GM21528 (cell line): ENCODE results near the gene CRIP2.

Experiments used
- ATAC-seq: cut with Tn5 transposase; IDR thresholded peaks from one replicate; pipeline ENCODE4 v1.9.1; 2021; ENCODE audit warnings: mild to moderate bottlenecking, moderate library complexity; ENCODE audit not compliant: unreplicated experiment, low FRiP score

CRIP2 gene

DNA sequence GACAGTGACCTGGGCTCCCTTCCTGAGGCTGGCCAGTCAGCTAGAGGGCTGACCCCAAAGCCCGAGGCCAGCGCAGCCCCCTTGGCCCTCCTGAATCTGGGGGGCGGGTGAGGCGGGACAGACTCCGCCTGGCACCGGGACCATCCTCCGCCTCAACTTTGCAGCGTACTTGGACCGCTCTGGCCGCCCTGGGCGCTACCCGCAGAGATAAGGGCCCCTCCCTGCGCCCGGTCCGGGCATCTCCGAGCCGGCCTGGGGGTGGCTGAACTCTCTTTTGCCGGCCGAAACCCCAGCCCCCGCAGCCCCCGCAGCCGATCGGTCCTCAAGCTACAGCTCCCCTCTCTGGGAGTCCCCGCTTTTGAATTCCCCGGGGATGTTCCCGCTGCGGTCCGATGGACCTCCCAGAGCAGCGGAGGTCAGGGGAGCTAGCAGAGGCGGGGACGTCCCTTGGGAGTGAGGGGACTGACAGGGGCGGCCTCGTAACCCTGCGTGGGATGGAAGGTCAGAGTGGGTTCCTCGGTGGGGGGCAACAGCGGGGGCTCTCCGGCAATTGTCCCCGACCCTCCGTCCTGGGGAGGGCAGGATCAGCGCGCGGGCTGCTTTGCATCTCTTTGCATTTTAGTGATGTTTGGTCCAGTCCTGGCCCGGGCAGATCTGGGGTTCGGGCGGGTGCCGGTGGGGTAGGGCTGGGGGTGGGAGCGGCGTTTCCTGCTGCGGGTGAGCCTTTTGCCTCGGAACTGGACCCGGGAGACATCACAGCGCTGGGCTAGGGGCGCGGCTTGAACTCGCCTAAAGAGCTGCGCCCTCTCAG, 11.7 kb downstream of the CRIP2 start, which contains the start of gene CRIP1:
TSS of gene CRIP1 (plus strand) at position 724 of the 811 bp plus-strand sequence. CDS start 374 bp downstream, outside the sequence.
- ATAC-seq, result no peak

DNA sequence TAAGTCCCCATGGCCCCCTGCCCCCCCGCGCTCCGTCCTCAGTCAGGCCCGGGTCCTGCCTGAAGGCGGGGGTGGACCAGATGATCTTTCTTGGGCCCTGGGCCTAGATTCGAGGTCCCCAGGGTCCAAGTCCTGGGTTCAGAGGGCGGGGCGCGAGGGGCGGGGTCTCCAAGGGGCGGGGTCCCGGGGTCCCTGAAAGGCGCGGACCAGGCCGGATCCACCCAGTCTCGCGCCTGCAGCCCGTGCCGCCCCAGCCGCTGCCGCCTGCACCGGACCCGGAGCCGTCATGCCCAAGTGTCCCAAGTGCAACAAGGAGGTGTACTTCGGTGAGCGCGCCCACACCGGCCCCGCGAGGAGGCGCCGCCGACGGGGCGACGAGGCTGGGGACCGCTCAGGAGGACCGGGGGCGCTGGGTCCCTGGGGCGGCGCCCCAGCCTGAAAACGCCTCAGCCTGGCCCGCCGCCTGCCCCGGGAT, 12.4 kb downstream of the CRIP2 start:
- no peak for ATAC-seq

DNA sequence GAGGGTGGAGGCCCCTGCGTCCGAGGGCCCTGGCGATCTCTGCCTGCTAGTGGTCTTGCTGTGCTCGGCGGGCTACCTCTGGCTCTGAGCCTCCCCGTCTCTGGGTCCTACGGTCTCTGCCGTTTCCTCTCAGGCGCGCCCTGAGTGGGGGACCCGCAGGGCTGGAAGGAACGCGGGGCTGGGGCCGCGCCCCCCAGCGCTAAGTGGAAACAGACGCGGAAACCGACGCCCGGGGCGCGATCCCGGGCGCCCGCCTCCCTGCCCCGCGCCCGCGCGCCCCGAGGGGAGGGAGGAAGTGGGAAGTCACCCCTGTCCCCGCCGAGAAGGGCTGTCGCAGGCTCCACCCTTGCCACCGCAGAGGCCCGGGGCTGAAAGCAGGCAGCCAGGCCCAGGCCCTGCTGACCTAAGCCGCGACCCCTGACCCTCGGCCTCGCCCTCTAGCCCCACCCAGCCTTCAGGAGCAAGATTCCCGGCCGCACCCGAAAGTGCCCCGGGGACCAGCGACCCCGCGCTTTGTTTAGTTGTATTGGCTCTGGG, 12.9 kb downstream of the CRIP2 start:
- ATAC-seq, result no peak

DNA sequence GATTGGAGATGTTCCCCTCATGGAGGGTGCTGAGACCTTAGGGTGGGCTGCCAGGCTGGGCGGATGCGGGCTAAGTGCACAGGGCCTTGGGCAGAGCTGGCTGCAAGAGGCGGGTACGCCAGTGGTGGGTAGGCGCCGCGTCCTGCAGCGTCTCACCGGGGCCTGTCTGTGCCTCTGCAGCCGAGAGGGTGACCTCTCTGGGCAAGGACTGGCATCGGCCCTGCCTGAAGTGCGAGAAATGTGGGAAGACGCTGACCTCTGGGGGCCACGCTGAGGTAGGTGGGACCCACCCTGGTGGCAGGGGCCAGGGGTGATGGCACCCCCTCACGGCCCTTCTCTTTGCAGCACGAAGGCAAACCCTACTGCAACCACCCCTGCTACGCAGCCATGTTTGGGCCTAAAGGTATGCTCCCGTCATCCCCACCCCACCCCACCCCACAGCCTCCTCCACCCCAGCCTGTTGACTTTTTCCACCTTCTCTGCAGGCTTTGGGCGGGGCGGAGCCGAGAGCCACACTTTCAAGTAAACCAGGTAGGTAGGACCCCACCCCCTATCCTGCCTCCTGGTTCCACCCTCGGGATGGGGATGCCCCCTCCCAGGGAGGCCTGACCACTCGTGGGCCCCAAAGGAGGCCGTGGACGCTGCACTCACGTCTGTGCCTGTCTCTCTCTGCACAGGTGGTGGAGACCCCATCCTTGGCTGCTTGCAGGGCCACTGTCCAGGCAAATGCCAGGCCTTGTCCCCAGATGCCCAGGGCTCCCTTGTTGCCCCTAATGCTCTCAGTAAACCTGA, 13.6 kb downstream of the CRIP2 start:
- no peak for ATAC-seq

DNA sequence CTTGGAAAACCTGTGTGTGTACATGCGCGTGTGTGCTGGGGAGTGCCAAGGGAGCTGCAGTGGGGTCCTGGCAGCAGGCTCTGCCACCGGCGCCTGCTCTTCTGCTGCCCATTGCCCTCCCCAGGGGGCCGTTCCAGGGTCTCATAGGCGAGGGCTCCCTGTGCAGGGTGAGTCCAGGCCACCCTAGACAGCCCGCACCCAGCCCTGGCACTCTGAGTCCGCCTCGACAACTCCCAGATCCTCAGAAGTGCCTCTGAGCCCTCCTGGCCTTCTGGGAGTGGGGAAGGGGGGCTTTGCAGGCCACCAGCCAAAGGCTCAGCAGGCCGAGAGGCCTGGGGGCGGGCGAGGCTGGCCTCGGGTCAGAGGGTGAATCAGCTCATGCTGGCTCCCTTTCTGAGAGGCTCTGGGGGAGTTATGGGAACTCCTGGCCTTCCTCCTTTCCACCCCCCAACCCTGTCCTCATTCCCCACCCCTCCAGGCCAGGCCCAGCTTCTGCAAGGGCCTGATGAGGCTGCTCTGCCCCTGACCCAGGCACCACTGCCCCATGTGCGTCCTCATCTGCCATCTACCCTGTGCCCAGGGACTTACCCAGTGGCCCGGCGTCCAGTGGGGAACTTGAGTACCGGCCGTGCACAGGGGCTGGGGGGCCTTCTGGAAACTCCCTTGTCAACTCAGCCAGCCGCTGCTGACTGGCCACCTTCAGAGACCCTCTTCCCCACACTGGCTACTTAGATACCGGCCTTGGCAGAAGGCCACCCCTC, 14.3 kb downstream of the CRIP2 start:
- ATAC-seq, result no peak

DNA sequence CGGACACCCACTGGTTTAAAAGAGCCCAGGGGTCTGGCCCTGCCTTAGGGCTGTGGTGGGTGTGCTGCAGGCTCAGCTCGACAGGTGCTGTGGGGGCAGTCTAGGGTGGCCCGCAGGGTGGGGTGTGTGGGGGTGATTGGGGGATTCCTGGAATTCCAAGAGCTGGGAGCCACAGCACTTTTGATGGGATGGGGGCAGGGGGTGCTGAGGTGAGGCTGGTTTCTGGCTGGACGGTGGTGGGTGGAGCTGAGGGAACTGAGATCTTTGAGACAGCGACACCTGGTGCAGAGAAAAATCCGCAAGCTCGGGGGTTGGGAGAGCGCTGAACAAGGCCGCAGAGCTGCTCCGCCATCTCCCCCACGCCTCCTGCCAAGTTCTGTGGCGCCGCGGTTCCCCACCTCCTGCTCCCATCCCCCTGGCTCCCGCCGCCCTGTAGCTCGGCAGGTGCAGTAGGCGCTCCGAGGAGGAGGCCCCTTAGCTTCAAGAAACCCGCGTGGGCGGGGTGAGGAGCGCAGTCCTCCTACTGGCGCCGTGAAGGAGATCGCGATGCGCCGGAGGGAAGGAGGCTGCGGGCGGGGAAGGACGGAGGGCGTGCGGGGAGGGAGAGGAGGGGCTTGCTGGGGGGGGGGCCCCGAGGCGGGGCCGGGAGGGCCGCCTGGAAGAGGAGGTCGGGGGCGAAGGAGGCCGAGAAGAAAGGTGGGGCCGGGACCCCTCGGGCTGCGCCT, 15.1 kb downstream of the CRIP2 start:
- no peak for ATAC-seq

DNA sequence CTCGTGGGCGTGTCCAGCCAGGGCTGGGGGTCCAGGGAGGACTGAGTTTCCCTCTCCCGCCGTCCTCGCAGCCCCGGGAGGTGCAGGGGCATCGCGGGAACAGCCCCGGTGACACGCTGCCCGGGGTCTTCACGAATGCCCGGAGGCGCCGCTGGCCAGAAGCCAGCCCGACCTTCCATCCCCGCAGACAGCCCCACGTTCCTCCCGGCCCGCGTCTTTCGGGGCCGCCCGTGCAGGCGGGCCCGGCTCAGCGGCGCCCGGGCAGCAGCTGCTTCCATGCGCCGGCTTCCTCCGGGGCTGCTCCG, 15.6 kb downstream of the CRIP2 start:
- peak; percentile 1 for ATAC-seq

DNA sequence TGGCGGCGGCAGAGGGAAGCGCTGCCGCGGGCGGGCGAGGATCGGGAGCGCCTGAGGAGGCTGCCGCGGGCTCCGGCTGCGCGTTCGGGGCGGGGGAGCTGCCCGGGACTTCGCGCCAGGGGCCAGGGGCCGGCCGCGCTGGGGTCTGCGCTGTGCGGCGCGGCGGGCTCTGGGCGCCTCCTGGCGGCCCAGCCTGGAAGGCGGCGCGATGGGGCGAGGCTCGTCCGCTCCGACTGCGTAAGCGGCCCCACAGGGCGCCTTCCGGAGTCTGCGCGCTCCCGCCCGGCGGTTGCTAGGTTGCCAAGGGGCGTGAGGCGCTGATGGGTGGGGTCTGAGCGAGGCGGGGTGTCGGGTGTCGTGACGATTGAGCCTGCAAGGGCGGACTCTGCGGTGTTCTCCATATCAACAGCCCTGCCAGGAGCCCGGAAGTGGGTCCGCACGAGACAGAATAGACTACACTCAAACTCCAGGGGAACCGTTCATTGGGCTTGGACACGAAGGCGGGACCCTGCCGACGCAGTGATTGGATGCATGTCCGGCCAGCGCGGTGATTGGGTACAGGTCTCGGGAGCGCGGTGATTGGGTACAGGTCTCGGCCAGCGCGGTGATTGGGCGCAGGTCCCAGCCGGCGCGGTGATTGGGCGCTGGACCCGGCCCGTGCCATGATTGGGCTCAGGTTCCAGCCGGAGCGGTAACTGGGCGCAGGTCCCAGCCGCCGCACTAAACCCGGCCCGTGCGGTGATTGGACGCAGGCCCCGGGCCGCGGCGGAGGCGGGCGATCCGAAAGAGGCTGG, 16.1 kb downstream of the CRIP2 start, which contains the start of gene TEDC1:
TSS of gene TEDC1 (plus strand) at position 675 of the 794 bp plus-strand sequence. CDS start 130 bp downstream, outside the sequence.
- peak; percentile 75 for ATAC-seq

DNA sequence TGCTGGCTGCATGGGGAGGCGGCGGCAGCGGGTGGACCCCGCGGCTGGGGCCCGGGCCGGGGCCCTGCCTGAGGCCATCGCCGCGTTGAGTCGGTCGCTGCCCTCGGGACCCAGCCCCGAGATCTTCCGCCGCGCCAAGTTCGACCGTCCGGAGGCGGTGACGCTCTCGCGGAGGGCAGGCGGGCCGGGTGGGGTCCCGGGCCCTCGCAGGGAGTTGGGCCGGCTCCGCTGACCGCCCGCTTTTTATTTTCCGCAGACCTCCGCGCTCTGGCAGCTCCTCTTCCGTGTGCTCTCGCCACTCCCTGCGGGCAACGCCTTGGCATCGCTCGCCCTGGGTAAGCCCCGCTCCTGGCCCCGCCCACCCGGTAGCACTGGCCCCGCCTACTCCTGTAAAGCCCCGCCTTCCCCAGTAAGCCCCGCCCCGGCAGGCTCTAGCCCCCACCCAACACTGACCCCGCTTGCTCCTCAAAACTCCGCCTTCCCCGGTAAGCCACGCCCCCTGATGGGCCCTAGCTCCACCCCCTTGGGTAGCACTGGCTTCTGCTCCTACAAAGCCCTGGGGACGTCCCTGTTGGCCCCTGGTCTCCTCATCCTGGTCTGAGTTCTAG, 16.8 kb downstream of the CRIP2 start:
- ATAC-seq, result no peak

DNA sequence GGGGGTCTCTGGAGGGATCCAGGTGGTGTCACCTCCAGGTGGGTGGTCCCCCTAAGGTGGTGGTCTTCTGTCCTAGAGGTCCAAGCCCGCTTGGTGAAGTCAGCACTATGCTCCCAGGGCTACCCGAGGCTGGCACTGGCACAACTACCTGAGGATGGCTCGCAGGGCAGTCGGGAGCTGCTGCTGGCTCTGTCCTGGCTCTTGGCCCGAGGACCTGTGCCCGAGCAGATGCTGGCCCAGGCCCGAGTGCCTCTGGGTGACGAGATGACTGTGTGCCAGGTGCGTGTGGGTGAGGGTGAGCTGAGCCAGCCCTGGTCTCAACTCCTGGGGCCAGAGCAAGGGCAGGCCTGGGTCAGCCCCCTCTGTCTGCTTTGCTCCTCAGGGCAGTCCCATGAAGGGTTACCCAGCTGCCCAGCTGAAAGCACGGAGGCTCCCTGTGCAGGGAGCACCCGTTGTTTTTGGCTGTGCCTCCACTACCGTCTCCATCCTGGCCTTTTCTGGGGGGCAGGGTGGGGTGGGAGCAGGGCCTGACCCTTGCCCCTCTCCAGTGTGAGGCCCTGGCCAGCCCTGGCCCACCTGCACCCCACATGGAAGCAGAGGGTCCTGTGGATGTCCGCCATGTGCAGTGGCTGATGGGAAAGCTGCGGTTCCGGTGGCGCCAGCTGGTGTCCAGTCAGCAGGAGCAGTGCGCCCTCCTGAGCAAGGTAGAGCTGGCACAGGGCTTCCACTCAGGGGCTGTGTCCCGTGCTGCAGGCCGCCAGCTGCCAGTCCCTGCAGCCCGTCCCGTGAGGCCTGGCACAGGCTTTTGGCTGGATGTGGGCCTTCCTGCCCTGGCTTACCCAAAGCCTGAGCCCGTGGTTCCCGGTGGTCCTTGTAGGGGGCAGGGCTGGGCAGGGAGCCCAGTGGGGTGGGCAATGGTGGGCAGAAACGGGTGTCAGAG, 17.7 kb downstream of the CRIP2 start:
- no peak for ATAC-seq

DNA sequence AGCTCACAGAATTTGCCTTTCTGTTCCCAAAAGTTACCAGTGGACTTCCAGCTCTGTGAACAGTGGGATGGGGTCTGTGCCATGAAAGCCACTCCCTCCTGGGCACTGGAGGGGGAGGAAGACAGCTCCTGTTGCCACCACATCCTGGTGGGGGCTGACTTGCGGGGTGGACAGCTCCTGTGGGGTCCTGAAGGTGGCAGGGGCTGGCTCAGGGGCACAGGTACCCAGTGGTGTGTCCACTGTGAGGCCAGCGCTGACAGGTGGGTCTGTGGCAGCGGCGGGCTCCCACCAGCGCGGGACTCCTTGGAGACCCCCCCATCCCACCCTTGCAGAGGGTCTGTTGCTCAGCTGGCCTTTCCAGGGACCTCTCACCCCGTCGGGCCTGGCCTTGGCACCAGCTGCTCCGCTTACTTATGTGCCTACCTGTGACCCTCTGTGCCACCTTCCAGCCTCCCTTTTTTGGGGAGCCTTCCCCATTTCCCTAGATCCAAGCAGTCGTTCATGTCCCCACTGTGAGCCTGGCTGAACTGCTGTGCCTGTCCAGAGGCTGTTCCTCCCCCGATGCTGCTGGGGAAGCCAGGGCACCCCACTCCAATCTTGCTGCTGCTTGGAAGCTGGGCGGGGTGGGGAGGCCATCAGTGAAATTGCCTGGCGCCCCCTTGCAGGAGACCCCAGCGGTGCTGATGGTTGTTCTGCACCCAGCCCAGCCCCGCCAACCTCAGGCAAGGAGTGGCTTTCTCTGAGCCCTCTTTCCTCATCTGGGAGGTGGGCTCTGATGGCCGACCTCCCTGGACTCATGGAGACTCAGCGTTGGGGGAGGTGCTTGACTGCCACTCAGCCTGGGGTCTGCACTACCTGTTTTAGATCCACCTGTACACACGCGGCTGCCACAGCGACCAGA, 18.6 kb downstream of the CRIP2 start:
- no peak for ATAC-seq

DNA sequence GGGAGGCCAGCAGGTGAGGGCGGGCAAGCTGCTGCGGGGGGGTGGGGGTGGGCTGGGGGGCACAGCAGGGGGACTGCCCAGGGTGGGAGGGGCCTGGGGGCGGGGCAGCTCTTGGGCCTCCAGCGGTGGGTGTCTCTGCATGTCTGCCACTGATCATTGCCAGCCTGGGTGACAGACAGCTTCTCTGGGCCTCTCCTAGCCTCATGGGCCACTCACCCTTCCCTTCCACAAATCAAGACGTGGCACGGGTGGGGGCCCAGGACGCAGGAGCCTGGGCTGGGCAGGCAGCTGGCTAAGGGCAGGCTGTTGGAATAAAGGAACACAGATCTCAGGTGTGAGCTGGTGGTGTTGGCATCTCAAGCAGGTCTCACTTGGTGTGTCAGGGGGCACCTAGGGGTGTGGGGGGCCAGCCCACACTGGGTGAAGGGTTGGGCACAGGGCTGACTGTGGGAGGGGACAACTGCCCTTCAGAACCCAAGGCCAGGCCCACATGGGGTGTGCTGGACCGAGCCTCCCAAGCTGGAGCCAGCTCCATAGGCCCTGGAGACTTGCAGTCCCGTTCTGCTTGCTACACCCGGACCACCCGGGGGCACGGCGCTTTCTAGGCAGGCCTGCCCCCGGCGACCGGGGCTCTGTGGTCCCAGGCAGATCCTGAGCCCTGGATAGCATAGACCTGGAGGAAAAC, 19.4 kb downstream of the CRIP2 start:
- no peak for ATAC-seq

DNA sequence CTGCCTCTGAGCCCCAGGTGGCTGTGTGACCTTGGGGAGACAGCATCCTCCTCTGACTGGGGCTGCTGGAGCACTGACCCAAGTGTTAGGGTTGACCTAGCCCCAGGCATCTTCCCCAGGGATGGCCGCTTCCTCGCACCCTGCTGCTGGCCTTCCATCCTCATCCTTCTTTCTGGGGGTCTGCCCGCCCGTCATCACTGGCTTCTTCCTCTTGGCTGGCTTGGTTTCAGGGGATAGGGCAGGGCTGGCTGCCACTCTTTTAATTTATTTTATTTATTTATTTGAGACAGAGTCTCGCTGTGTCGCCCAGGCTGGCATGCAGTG, 19.9 kb downstream of the CRIP2 start:
- no peak for ATAC-seq

DNA sequence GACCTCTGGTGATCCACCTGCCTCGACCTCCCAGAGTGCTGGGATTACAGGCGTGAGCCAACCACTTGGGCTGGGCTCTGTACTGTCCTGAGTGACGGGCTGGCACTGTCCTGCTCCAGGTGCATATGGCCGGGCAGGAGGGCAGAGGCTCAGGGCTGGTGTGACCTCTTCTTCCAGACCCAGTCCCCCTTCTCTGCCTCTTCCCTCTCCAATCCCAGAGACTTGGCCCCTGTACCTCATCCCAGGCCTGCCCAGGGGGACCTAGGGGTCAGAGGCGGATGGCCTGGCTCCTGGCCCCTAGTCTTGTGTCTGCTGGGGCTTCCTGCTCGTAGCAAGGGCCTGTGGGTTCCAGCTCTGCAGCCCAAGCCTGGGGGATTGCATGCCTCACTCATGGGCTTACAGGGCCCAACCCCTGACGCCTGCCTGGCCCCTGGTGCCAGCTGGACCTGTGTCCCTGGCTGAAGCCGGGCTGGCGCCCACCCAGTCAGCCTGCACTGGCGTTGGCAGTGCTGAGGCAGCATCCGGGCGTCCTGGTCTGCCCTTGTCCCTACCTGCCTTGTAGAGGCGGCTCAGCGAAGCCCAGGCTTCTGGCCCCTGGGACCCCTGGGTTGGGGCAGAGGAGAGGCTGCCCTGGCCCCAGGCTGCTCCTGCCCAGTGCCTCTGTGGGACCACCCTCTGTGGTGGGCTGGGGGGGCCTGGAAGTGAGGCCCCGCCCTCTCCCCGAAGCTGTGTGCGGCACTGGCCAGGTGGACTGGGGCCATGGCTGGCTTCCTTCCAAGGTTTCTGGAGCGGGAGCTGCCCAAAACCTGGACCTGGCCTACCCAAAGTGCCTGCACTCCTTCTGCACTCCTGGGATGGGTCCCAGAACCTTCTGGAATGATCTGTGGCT, 20.7 kb downstream of the CRIP2 start:
- ATAC-seq, result no peak
